ENCODE data around the gene FARP2.
A peak's percentile ranks its signal among the peaks of the same experiment; 100 is the strongest.
"Not testable (repeated sequence)": the region's sequence is repeated elsewhere in the genome, so short reads cannot be mapped to it uniquely, and the experiment has no call there.

Gene FARP2

GRCh38 chr2:241355983-241356870, at the start of gene FARP2:
TSS of gene FARP2 (plus strand) at chr2:241356285. CDS start at chr2:241373108, 16,823 bp downstream.
- peak; percentile 96 for DNase-seq

DNA sequence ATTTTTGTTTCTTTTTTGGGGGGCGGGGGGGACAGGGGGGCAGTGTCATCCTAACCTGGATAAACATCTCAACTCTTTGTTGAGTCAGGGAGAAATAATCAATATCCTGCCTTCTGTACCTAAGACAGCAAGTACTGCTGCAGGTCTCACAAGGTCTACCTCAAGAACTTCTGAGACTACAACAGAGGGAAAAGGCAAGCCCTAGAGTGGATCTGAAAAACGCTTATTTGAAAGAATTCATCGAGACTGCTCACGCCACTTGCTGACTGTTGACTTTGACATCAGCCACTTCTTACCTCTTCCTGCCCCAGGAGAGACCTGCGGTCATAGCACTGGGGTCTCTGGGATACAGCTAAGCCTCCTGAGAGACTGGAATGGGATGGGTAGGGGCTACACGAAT, 49.0 kb upstream of the FARP2 start:
- no peak for DNase-seq

DNA sequence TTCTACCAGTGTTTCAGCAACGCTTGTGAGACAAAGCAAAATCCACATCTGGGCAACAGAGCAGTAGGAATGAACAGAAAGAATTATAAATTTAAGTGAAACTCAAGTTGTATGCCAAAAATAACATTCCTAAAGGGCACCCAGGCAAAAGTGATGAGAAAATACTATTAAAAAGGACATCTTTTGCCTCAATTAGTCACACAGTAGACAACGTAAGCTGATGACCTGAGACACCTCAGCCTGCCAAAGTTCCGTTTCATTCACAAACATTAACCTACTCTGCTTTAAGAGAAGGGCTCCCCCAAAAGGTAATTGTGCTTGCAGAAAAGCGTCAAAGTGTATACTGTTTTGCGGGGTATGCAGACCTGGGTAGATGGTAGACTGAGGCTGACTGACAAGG, 47.8 kb upstream of the FARP2 start:
- no peak for DNase-seq

- no peak for DNase-seq
Observed at GRCh38 chr2:241308832-241309500, 47.1 kb upstream of the FARP2 start.

DNA sequence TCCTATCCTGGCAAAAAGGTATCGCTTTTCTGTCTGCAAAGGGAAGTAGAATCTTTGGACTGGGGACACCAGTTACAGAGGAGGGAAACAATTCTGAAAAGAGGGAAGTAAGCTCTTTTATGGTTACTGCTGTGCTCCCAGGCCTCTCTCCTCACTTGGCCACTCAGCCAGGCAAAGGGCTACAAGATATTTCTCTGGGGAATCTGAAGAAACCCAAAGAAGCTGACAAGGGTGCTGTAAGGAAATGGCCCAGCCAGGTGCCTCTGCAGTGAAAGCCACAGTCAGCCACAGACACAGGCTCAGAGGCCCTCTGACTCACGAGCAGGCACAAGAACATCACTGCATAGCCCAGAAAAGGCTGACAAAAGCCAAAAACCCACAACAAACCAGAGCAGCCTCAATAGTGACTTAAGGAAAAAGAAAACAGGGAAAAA, 46.4 kb upstream of the FARP2 start:
- DNase-seq, result peak; percentile 66

- DNase-seq, result no peak
Observed at GRCh38 chr2:241310917-241311566, 45.0 kb upstream of the FARP2 start.

GRCh38 chr2:241312082-241312481, 44.0 kb upstream of the FARP2 start:
- DNase-seq, result no peak

GRCh38 chr2:241313543-241314095, 42.5 kb upstream of the FARP2 start:
- DNase-seq, result no peak

- no peak for DNase-seq
Observed at GRCh38 chr2:241314226-241315092, 41.6 kb upstream of the FARP2 start.

DNA sequence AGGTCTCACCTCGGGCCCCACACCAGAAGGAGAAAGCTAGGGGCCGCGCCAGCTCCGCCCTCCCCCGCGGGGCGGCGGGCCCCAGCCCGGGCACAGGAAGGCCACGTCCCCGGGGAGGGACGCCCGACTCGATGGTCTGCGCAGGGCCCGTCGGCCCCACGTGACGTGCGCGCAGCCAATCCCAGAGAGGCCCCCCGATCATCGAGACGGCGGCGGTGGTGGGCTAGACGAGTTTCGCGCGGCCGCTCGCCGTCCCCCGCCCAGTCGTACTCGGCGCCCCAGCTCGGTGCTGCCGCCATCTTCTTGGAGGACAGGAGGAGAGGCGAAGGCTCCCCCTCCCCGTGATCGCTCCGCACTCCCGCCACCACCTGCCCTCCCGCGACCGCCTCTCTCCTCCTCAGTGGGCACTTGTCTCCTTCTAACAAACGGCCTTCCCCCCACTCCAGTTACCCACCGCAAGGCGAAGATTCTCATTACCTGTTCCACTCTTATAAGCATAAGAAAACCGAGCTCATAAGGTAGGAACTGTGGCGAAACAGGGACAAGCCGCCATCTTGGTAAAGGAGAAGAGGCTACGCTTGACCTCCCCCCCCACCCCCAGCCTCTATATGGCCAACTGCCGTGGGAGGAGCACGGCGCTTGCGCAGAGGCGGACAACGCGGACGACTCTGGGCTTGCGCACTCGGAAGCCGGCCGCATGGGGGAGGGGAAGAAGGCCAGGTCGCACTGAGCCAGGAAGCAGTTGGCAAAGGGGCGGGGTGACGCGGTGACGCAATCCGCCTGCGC, 40.8 kb upstream of the FARP2 start, which contains the start of gene HDLBP:
HDLBP (minus strand) TSS at position 580 of the 786 bp plus-strand sequence. CDS start 48,803 bp downstream, outside the sequence.
- DNase-seq, result peak; percentile 99

DNA sequence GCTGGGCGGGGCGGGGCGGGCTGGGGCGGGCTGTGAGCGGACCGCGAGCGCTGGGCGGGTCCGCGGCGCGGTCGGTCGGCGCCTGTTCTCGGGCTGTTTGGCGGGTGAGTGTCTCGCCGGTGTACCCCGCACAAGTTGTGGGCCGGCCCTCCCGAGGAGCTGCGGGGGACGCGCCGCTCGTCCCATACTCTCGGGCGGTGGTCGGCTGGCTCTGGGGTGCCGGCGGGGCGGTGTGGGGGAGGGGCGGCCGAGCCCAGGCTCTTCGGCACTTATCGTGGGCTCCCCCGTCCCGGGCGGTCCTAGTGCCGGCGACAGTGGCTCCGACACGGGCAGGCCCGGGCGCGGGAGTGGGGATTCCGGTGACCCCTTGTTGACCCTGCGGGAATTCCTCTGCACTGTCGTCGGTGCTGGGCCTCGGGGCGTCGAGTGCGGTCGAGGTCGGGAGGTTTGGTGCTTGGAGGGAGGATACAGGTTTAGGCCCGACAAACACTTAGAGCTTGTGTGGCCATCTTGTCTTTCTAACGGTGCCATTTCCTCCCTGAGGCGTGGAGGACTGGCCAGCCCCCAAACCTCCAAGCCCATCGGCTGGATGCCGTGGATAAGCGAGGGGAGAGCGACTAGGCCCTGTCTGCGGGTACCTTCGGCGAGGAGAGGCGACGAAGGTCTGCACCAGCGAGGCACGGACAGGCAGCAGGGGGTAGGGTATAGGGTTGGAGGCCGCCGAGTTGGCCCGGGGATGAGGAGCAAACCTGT, 40.0 kb upstream of the FARP2 start, which contains the start of gene SEPTIN2:
SEPTIN2 (plus strand) TSS at position 47 of the 753 bp plus-strand sequence. CDS start 8,308 bp downstream, outside the sequence.
- peak; percentile 88 for DNase-seq

GRCh38 chr2:241316825-241317224, 39.3 kb upstream of the FARP2 start:
- no peak for DNase-seq

GRCh38 chr2:241317391-241317790, 38.7 kb upstream of the FARP2 start:
- DNase-seq, result no peak

DNA sequence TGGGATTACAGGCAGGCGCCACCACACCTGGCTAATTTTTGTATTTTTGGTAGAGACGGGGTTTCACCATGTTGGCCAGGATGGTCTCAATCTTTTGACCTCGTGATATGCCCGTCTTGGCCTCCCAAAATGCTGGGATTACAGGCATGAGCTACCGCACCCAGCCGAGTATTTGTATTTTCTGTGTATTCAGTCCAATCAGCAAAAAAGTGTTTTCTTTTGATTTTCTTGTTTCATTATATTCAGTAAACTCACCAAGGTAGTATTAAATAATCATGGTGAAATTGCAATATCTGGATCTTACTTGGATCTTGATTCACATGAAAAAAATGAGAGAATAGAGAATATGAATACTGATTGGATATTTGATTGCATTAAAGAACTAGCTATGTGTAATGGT, 37.3 kb upstream of the FARP2 start:
- DNase-seq, result not testable (repeated sequence)

DNA sequence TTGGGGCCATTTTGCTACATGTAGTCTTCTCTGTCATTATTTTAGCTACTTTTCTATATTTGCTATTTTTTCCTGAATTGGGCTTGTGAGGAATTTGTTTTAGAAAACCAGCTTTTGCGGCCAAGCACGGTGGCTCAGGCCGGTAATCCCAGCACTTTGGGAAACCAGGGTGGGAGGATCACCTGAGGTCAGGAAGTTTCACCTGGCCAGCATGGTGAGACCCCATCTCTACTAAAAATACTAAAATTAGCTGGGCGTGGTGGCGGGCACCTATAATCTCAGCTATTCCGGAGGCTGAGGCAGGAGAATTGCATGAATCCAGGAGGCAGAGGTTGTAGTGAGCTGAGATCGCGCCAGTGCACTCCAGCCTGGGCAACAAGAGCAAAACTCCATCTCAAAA, 35.7 kb upstream of the FARP2 start:
- DNase-seq, result no peak

DNA sequence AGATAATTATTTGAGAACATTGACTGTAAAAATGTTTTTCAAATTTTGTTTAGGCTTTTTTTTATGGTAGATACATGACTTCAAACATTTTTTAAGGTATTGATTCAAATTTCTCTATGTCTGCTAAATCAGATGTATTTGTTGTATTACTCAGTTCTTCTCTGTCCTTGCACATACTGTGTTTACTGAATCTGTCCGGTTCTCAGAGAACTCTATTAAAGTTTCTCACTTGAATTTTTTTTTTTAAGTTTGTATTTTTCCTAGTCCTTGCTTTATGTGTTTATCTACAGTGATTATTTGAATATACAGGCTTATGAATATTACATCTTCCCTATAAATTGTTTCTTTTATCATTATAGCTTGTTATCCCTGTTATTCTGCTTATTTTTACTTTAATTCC, 35.1 kb upstream of the FARP2 start:
- DNase-seq, result no peak

- DNase-seq, result no peak
Observed at GRCh38 chr2:241321886-241322285, 34.2 kb upstream of the FARP2 start.

DNA sequence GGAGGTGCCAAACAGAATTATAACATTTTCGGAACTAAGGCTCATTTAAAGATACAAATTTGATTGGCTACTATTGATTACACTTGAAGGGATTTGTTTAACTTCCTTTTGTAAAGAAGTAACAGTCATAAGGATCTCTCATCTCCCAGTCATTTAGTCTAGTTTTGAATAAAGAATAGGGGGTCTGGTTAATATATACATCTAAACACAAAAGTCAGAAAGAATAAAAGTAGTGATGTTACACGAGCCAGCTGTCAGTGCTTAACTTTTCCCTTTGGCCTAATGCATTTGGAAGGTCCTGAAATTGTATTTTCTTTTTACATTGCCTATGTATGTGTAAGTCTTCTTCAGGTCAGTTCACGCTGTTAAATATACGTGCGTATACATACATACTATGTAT, 32.3 kb upstream of the FARP2 start:
- no peak for DNase-seq

- no peak for DNase-seq
Observed at GRCh38 chr2:241324775-241325174, 31.3 kb upstream of the FARP2 start.

- no peak for DNase-seq
Observed at GRCh38 chr2:241325257-241325656, 30.8 kb upstream of the FARP2 start.
